Parathyroid adenoma (tissue), 2 donors: Measurements from ENCODE around the gene MNT.
"Not testable (repeated sequence)": the region's sequence is repeated elsewhere in the genome, so short reads cannot be mapped to it uniquely, and the experiment has no call there.

Experiments used
- H2AFZ ChIP-seq: fragments of 300-600 bp; sonication (generic); one replicate; pipeline ENCODE4 v1.7.0; 2017; ENCODE audit warnings: antibody characterized with exemption, mild to moderate bottlenecking
- H3K27ac ChIP-seq: fragments of 300-600 bp; sonication (generic); one replicate; pipeline ENCODE4 v1.7.0; 2017
- H3K27me3 ChIP-seq: fragments of 300-600 bp; sonication (generic); one replicate; pipeline ENCODE4 v1.7.0; 2017; ENCODE audit warnings: low read length; ENCODE audit not compliant: control insufficient read depth, insufficient read depth
- H3K36me3 ChIP-seq: fragments of 300-600 bp; sonication (generic); one replicate; pipeline ENCODE4 v1.7.0; 2017; ENCODE audit warnings: low read length; ENCODE audit not compliant: control insufficient read depth, insufficient read depth
- H3K4me1 ChIP-seq: fragments of 300-600 bp; sonication (generic); one replicate; pipeline ENCODE4 v1.7.0; 2017; ENCODE audit warnings: control low read depth
- H3K4me2 ChIP-seq: fragments of 300-600 bp; sonication (generic); one replicate; pipeline ENCODE4 v1.7.0; 2017; ENCODE audit warnings: low read length
- H3K4me3 ChIP-seq: fragments of 300-600 bp; sonication (generic); one replicate; pipeline ENCODE4 v1.7.0; 2017; ENCODE audit warnings: low read depth, low read length
- H3K79me2 ChIP-seq: fragments of 300-600 bp; sonication (generic); one replicate; pipeline ENCODE4 v1.7.0; 2017; ENCODE audit warnings: control low read depth
- H3K9ac ChIP-seq: fragments of 300-600 bp; sonication (generic); one replicate; pipeline ENCODE4 v1.7.0; 2017; ENCODE audit warnings: mild to moderate bottlenecking
- H3K9me3 ChIP-seq: fragments of 300-600 bp; sonication (generic); one replicate; pipeline ENCODE4 v1.7.0; 2017; ENCODE audit warnings: low read length; ENCODE audit not compliant: control insufficient read depth
- TF ChIP-seq, protein P1 (sequence below): fragments of 300-600 bp; sonication (generic); IDR thresholded peaks from one replicate; pipeline ENCODE4 v1.7.0; 2017; ENCODE audit warnings: antibody characterized with exemption, mild to moderate bottlenecking
- donor health status: primary hyperparathyroidism.

The MNT gene

DNA sequence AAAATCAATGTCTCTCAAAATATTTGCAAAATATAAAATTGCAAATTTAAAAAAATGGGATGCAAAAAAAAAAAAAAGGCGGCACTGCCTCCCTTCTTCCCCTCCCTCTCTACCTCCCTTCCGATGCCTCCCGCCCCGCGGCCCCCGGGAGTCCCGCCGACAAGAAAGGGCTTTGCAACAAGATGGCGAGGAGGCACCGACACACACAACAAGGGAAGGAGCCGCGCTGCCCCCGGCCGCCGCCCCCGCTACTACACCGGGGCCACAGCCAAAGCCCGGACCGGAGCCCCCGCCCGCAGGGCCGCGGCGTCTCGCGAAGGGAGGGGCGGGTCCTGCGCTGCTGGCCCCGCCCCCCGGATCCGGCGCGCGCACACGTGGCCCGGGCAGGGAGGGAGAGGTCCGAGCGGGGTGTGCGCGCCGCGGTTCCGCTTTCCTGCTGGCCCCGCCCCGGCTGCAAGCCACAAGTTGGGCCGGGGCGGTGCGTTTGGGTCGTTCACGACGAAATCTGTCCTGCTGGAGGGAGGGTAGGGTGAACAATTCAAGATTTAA, at the start of gene MNT:
TSS of gene MNT (minus strand) at position 184 of the 549 bp plus-strand sequence. CDS start 348 bp downstream, outside the sequence.
- H3K4me1 ChIP-seq = peaks cover 20% of the 10 kb centered on the region
- no peaks in the 10 kb centered on the region for H3K36me3 ChIP-seq
- TF ChIP-seq, protein P1, sequence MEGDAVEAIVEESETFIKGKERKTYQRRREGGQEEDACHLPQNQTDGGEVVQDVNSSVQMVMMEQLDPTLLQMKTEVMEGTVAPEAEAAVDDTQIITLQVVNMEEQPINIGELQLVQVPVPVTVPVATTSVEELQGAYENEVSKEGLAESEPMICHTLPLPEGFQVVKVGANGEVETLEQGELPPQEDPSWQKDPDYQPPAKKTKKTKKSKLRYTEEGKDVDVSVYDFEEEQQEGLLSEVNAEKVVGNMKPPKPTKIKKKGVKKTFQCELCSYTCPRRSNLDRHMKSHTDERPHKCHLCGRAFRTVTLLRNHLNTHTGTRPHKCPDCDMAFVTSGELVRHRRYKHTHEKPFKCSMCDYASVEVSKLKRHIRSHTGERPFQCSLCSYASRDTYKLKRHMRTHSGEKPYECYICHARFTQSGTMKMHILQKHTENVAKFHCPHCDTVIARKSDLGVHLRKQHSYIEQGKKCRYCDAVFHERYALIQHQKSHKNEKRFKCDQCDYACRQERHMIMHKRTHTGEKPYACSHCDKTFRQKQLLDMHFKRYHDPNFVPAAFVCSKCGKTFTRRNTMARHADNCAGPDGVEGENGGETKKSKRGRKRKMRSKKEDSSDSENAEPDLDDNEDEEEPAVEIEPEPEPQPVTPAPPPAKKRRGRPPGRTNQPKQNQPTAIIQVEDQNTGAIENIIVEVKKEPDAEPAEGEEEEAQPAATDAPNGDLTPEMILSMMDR = peak; percentile 24
- no peaks in the 10 kb centered on the region for H3K9me3 ChIP-seq
- peaks cover 3% of the 10 kb centered on the region for H3K79me2 ChIP-seq
- peak within 1 kb of the TSS; percentile 96 for H3K27ac ChIP-seq
- H3K27me3 ChIP-seq = no peaks in the 10 kb centered on the region
- H2AFZ ChIP-seq = peak within 1 kb of the TSS; percentile 86
- H3K4me2 ChIP-seq = peak within 1 kb of the TSS; percentile 74
- peak within 1 kb of the TSS; percentile 94 for H3K4me3 ChIP-seq
- H3K9ac ChIP-seq = peak within 1 kb of the TSS; percentile 97

GRCh38 chr17:2450016-2450650, 49.3 kb upstream of the MNT start:
- Histone ChIP-seq H3K4me3 (no peak overlapping the region), H3K36me3 (no peaks in the 10 kb centered on the region), H3K9me3 (no peaks in the 10 kb centered on the region), H3K4me2 (no peak overlapping the region), H3K4me1 (no peaks in the 10 kb centered on the region), H3K9ac (no peak overlapping the region), H2AFZ (no peak overlapping the region), H3K27ac (no peak overlapping the region), H3K27me3 (no peaks in the 10 kb centered on the region), H3K79me2 (no peaks in the 10 kb centered on the region)
- TF ChIP-seq, protein P1 = no peak

DNA sequence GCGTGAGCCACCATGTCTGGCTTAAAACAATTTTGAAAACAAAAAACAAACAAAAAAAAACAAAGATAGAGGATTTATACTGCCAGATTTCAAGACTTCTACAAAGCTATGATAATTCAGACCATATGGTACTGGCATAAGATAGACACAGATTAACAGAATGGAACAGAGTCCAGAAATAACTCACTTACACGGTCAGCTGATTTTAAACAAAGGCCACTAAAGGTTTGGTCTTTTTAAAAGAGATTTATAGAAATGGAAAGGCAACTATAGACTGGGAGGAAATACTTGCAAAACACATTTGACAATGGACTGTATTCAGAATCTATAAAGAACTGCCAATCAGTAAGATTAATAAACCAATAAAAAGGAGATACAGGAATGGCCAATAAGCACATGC, 48.6 kb upstream of the MNT start:
- Histone ChIP-seq H3K4me2 (no peak overlapping the region), H3K36me3 (no peaks in the 10 kb centered on the region), H3K4me1 (no peaks in the 10 kb centered on the region), H3K79me2 (no peaks in the 10 kb centered on the region), H3K9me3 (no peaks in the 10 kb centered on the region), H3K9ac (no peak overlapping the region), H3K27me3 (no peaks in the 10 kb centered on the region), H3K4me3 (no peak overlapping the region), H3K27ac (no peak overlapping the region), H2AFZ (no peak overlapping the region)
- TF ChIP-seq, protein P1 = no peak

DNA sequence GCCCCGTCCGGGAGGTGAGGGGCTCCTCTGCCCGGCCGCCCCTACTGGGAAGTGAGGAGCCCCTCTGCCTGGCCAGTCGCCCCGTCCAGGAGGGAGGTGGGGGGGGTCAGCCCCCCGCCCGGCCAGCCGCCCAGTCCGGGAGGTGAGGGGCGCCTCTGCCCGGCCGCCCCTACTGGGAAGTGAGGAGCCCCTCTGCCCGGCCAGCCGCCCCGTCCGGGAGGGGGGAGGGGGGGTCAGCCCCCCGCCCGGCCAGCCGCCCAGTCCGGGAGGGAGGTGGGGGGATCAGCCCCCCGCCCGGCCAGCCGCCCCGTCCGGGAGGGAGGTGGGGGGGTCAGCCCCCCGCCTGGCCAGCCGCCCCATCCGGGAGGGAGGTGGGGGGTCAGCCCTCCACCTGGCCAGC, 46.6 kb upstream of the MNT start:
- H3K9ac ChIP-seq, H3K79me2 ChIP-seq, H3K27ac ChIP-seq, H3K36me3 ChIP-seq, H3K27me3 ChIP-seq, H3K9me3 ChIP-seq, H3K4me1 ChIP-seq, H3K4me3 ChIP-seq, H2AFZ ChIP-seq, H3K4me2 ChIP-seq: not testable (repeated sequence)

DNA sequence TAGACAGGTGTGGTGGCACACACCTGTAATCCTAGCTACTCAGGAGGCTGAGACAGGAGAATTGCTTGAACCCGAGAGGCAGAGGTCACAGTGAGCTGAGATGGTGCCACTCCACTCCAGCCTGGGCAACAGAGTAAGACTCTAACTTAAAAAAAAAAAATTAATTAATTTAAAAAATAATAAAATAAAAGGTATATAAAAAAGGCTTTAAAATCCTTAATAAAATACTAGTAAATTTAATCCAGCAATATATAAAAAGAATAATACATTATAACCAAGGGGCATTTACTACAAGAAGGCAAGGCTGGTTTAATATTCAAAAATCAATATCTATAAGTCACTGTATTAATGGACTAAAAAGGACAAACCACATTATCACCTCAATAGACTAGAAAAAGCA, 44.8 kb upstream of the MNT start:
- no peaks in the 10 kb centered on the region for H3K9me3 ChIP-seq
- H2AFZ ChIP-seq = no peak overlapping the region
- TF ChIP-seq, protein P1 = no peak
- H3K4me1 ChIP-seq = no peaks in the 10 kb centered on the region
- peaks cover 3% of the 10 kb centered on the region for H3K79me2 ChIP-seq
- H3K9ac ChIP-seq = no peak overlapping the region
- H3K27ac ChIP-seq = no peak overlapping the region
- H3K4me3 ChIP-seq = no peak overlapping the region
- no peaks in the 10 kb centered on the region for H3K36me3 ChIP-seq
- H3K27me3 ChIP-seq = no peaks in the 10 kb centered on the region
- H3K4me2 ChIP-seq = no peak overlapping the region
